Measurements from ENCODE around the gene SLC7A4.

Gene SLC7A4

GRCh38 chr22:20980523-20980922, 51.8 kb downstream of the SLC7A4 start:
- DNase-seq: no peak

- DNase-seq: no peak
These were observed 52.4 kb downstream of the SLC7A4 start for GRCh38 chr22:20979940-20980453.

- DNase-seq: peak; percentile 70
These were observed 53.0 kb downstream of the SLC7A4 start for GRCh38 chr22:20979243-20979809.
